ENCODE results near the gene MAP3K12. TPM values are rescaled to one million over a fixed set of nuclear protein-coding genes. Genes with fewer than 3 reads are reported as not detected.

MAP3K12 gene
- total RNA-seq, 1 donor from 2014 or later = 6.0 TPM

DNA sequence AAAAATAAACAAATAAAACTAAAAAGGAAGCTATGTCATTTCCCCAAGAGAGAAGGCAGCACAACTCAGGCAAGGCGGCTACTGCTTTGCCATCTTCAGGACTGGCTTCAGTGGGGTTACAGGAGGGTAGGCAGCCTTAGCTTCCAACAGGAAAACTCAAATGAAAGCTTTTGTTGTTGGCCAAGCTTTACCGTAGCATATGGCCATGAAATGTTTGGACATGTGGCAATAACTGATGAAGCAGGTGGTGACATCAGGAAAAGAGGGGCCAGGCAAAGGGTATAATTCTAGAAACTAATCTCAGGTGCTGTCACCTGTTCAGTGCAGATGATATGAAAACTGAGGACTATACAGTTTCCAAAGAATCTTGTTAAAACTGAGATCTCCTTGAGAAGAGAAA, 30.8 kb upstream of the MAP3K12 start:
- no peaks in the 10 kb centered on the region for H3K4me1 Mint-ChIP-seq
- CTCF ChIA-PET = interaction anchor here (0.9 kb wide), 1 partner anchor 29 kb away, joined by 3 read pairs; no protein-coding TSS in a partner anchor
- H3K27me3 Mint-ChIP-seq = no peaks in the 10 kb centered on the region
- H3K36me3 Mint-ChIP-seq (ENCODE audit: low read depth) = peaks cover 59% of the 10 kb centered on the region
- ATAC-seq (ENCODE audit: low read depth) = no peak
- no peak for DNase-seq
- TF ChIP-seq CTCF (IDR thresholded peaks at IDR 0.05) = no peak
- H3K9me3 Mint-ChIP-seq = no peaks in the 10 kb centered on the region
- H3K4me3 Mint-ChIP-seq = no peak overlapping the region
- no peak overlapping the region for H3K27ac Mint-ChIP-seq
- intact Hi-C loops (cut with micrococcal nuclease) = no loop called here
- POLR2A ChIA-PET = no interaction called here

- intact Hi-C loops (cut with micrococcal nuclease) = no loop called here
- Mint-ChIP-seq H3K27ac (no peak overlapping the region), H3K27me3 (no peaks in the 10 kb centered on the region), H3K4me3 (no peak overlapping the region), H3K9me3 (no peaks in the 10 kb centered on the region), H3K4me1 (no peaks in the 10 kb centered on the region), H3K36me3 (ENCODE audit: low read depth) (peaks cover 62% of the 10 kb centered on the region)
- no peak for TF ChIP-seq CTCF (IDR thresholded peaks at IDR 0.05)
- ATAC-seq (ENCODE audit: low read depth) (no peak), DNase-seq (no peak)
- CTCF ChIA-PET = no interaction called here
- POLR2A ChIA-PET = no interaction called here
These were observed 25.2 kb upstream of the MAP3K12 start for GRCh38 chr12:53524476-53524875.

DNA sequence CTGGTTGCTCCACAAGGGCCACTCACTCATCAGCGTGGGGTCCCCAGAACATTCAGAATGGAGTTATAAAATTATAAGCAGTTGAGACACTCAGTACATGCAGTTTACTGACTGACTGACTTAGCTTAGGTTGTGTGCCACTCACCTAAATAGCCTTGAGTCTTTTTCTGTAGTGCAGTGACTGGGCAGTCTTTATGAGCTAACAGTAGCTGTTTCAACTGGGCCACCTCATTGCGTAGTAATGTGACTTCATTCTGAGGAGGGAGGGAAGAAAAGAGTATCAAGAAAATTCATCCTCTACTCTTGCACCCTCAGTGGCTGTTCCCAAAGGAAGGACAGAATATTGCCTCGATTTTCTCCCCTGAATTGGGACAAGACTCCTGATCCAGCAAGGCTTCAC, 23.9 kb upstream of the MAP3K12 start:
- POLR2A ChIA-PET = no interaction called here

DNA sequence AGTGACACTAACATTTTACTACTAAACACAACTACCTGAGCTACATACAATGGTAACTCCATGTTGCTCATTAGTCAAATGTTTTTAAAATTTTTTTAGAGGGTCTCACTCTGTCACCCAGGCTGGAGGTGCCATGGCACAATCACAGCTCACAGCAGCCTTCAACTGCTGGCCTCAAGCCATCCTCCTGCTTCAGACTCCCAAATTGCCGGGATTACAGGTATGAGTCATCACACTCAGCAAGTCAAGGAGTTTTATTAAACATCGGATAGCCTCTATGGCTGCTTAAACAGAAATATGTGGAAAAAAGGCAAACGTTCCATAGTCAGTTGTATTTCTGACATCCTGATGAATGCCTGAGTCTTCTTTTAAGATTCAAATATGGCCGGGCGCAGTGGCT, 19.1 kb upstream of the MAP3K12 start:
- no peak for DNase-seq
- H3K4me3 Mint-ChIP-seq = no peak overlapping the region
- ChIA-PET CTCF (interaction anchor here (1.0 kb wide), 1 partner anchor 166 kb away, joined by 4 read pairs; no protein-coding TSS in a partner anchor), POLR2A (no interaction called here)
- H3K27me3 Mint-ChIP-seq = no peaks in the 10 kb centered on the region
- H3K4me1 Mint-ChIP-seq = no peaks in the 10 kb centered on the region
- no peak for ATAC-seq (ENCODE audit: low read depth)
- no peaks in the 10 kb centered on the region for H3K9me3 Mint-ChIP-seq
- H3K36me3 Mint-ChIP-seq (ENCODE audit: low read depth) = peaks cover 78% of the 10 kb centered on the region
- intact Hi-C loops (cut with micrococcal nuclease) = no loop called here
- no peak overlapping the region for H3K27ac Mint-ChIP-seq
- TF ChIP-seq CTCF (IDR thresholded peaks at IDR 0.05) = no peak

More for the DNA sequence above, 23.9 kb upstream of the MAP3K12 start:
- Mint-ChIP-seq H3K4me1 (no peaks in the 10 kb centered on the region), H3K27ac (no peak overlapping the region), H3K27me3 (no peaks in the 10 kb centered on the region), H3K9me3 (no peaks in the 10 kb centered on the region), H3K4me3 (no peak overlapping the region), H3K36me3 (ENCODE audit: low read depth) (peaks cover 67% of the 10 kb centered on the region)
- TF ChIP-seq CTCF (IDR thresholded peaks at IDR 0.05) = no peak
- intact Hi-C loops (cut with micrococcal nuclease) = no loop called here
- no peak for ATAC-seq (ENCODE audit: low read depth)
- CTCF ChIA-PET = interaction anchor here (0.6 kb wide), 1 partner anchor 14 kb away, joined by 3 read pairs; no protein-coding TSS in a partner anchor
- DNase-seq = no peak

GRCh38 chr12:53516758-53517455, 17.6 kb upstream of the MAP3K12 start:
- H3K27ac Mint-ChIP-seq = no peak overlapping the region
- ChIA-PET POLR2A (interaction anchor here (3.1 kb wide), 1 partner anchor 16 kb away, joined by 11 read pairs; the partner anchor contains the start of gene TARBP2), CTCF (no interaction called here)
- no peaks in the 10 kb centered on the region for H3K4me1 Mint-ChIP-seq
- intact Hi-C loops (cut with micrococcal nuclease) = no loop called here
- no peak overlapping the region for H3K4me3 Mint-ChIP-seq
- no peaks in the 10 kb centered on the region for H3K27me3 Mint-ChIP-seq
- H3K36me3 Mint-ChIP-seq (ENCODE audit: low read depth) = peaks cover 74% of the 10 kb centered on the region
- no peak for TF ChIP-seq CTCF (IDR thresholded peaks at IDR 0.05)
- ATAC-seq (ENCODE audit: low read depth) (no peak), DNase-seq (no peak)
- H3K9me3 Mint-ChIP-seq = no peaks in the 10 kb centered on the region
